Stimulated activated CD4-positive, alpha-beta T cell treated with anti-CD3 and anti-CD28 coated beads, Interleukin-1b, Interleukin-23, amount 100 ng/mL, for 48 hours (primary cell): ENCODE results near the gene TNFSF13.

Source experiments
- DNase-seq: peaks from one replicate; pipeline ENCODE4 v3.0.0-alpha.2; 2020

TNFSF13 gene

GRCh38 chr17:7552621-7553051 lies 5.9 kb upstream of the TNFSF13 start:
- no peak for DNase-seq

- DNase-seq: no peak
These were observed 5.2 kb upstream of the TNFSF13 start for GRCh38 chr17:7553356-7553755.

GRCh38 chr17:7555320-7555948 lies 3.1 kb upstream of the TNFSF13 start:
- no peak for DNase-seq

- DNase-seq: no peak
These were observed 1.9 kb upstream of the TNFSF13 start for GRCh38 chr17:7556627-7557026.

GRCh38 chr17:7557147-7557764 lies 1.3 kb upstream of the TNFSF13 start:
- DNase-seq: no peak

GRCh38 chr17:7557775-7558543 lies 591 bp upstream of the TNFSF13 start:
- DNase-seq: no peak

GRCh38 chr17:7559320-7560171 lies 996 bp downstream of the TNFSF13 start:
- DNase-seq: no peak

DNA sequence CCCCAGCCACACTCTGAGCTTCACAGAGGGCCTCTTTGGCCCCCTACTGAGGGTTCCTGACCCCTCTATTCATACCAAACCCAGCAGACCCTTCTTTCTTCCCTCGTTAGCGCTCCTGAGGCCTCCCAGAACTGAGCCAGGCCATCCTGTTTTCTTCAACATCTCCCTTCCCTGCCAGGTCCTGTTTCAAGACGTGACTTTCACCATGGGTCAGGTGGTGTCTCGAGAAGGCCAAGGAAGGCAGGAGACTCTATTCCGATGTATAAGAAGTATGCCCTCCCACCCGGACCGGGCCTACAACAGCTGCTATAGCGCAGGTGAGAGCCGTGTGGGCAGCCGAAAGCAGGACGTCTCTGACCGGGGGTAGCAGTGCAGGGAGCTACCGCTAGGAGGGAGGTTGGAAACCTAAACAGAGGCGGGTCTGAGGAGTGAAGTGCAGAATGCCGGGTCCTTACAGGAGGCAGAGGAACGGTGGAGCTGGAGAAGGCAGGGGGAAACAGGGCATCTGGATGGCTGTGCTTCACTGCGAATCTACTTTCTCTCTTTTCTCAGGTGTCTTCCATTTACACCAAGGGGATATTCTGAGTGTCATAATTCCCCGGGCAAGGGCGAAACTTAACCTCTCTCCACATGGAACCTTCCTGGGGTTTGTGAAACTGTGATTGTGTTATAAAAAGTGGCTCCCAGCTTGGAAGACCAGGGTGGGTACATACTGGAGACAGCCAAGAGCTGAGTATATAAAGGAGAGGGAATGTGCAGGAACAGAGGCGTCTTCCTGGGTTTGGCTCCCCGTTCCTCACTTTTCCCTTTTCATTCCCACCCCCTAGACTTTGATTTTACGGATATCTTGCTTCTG lies 1.9 kb downstream of the TNFSF13 start:
- peak; percentile 64 for DNase-seq

- DNase-seq: peak; percentile 88
These were observed 2.6 kb downstream of the TNFSF13 start for GRCh38 chr17:7561028-7561575.

DNA sequence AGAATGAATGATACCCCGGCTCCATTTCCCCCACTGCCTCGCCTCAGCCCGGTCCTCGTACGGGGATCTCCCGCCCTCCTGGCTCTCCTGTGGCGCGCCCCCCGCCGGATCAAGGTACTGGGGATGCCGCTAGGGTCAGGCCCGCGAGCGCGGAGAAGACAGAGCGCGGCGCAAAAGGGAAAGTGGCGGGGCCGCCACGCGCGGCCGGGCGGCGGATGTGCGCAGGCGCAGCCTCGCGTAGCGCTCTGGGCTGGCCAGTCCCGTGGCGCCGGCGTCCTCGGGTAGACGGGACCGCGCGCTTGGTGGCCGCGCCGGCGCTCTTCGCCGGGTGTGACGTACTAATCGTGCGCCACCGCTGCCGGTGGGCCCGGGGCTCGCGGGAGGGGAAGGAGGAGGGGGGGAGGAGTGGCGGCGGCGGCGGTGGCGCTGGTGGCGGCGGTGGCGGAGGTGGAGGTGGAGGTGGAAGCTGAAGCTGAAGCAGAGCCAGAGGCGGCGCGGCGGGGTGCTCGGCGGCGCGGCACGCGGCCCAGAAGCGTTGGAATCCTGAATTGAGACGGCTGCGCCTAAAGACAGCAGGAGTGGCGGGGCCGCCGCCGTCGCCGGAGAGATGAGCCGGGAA lies 3.1 kb downstream of the TNFSF13 start, which contains the start of gene SENP3:
Gene SENP3 (plus strand): TSS at position 331 of the 619 bp plus-strand sequence. CDS start 1,158 bp downstream, outside the sequence.
- peak; percentile 90 for DNase-seq

- no peak for DNase-seq
These were observed 3.7 kb downstream of the TNFSF13 start for GRCh38 chr17:7562208-7562605.

- no peak for DNase-seq
These were observed 4.7 kb downstream of the TNFSF13 start for GRCh38 chr17:7563115-7563869.

DNA sequence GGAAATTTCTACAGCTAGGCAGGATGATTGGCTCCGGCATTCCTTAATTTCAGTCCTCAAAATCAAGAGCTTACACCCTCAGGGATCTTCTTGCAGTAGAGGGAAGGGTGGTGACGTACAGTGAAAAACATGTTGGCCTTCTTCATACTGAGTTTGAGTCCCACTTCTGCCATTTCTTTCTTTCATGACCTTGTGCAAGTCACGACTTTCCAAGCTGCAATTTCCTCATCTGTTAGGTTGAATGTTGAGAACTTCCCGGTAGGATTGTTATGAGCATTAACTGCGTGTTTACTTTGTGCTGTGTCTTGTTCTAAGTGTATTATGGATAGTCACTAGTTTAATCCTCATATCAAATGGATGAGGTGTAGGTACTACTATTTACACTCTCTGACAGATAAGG lies 11.0 kb downstream of the TNFSF13 start:
- DNase-seq: no peak

GRCh38 chr17:7570351-7570750 lies 11.8 kb downstream of the TNFSF13 start:
- no peak for DNase-seq

GRCh38 chr17:7572338-7572587 lies 13.7 kb downstream of the TNFSF13 start:
- DNase-seq: no peak

DNA sequence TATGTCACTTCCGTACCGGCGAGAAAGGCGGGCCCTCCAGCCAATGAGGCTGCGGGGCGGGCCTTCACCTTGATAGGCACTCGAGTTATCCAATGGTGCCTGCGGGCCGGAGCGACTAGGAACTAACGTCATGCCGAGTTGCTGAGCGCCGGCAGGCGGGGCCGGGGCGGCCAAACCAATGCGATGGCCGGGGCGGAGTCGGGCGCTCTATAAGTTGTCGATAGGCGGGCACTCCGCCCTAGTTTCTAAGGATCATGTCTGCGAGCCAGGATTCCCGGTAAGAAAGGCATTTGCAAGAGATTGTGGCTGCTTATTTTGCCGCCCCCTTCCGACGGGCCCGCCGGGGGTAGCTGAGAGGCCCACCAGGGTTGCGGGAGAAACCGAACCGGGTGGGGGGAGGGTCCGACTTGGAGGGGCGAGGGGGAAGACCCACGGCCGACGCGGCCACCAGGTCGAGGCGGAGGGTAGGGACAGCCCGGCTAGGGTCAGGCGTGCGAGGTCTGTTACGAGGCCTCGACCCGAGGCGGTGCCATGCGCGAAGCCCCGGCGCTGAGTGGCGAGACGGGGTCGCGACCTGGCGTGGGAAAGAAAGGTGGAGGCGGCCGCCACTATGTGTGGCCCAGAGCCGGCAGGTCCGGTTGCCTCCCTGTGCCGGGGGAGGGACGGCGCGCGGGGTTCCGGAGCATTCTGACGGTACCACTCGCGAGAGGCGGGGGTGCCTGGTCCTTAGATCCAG lies 14.2 kb downstream of the TNFSF13 start:
- DNase-seq: peak; percentile 100

DNA sequence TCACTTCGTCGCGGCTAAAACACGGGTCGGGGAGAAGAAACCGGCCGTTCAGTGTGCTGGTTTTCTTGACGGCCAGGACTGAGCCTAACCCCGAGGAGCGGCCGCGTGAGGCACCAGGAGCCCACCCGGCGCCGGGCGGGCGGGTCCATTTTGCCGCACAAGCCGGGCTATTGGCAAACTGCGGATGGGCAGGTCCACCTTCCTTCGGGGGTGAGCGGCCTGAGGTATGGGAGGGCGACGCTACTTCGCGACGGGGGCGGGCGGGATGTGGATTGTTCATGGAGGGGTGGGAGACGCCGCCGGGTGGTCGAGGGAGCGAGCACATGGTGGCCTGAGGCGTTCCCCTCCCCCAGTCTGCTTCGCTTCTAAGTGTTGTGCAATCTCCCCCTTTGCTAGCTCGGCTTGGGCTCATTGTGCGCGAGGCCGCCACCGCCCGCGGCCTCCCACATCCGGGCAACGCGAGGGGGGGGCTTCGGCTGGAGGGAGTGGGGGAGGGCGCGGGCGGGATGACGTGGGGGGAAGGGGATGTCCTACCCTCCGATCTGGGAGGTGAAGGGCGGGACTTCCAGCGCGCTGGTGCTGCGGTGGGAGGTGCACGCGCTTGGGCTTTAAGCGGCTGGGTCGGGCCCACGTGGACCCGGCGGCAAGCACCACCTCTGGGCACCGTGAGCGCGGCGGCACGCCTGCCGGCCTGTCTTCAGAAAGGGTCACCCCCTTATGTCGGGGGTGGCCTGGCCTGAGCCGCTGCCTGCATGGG lies 15.0 kb downstream of the TNFSF13 start:
- peak; percentile 90 for DNase-seq

GRCh38 chr17:7574176-7574953 lies 15.8 kb downstream of the TNFSF13 start:
- DNase-seq: no peak
